Caco-2 (cell line): ENCODE results near the gene ELMOD1. TPM values are rescaled to one million over a fixed set of nuclear protein-coding genes. Genes with fewer than 3 reads are reported as not detected.
"Not testable (repeated sequence)": the region's sequence is repeated elsewhere in the genome, so short reads cannot be mapped to it uniquely, and the experiment has no call there.

Source experiments
- BruUV-seq: library from RNA; stranded (reverse); fragments of 400-500 nt; replicated peaks from 2 replicates; lab custom pipeline; 2021; lab: Mats Ljungman, UMichigan
- CTCF ChIA-PET: fragments of 300-600 bp; sonication (Branson Sonifier 250); formaldehyde crosslinking; loops from one replicate; lab custom pipeline; 2022; ENCODE audit warnings: antibody characterized with exemption; lab: Charles Lee
- POLR2A ChIA-PET: fragments of 300-600 bp; sonication (Branson Sonifier 250); formaldehyde crosslinking; loops from one replicate; lab custom pipeline; 2022; ENCODE audit warnings: antibody characterized with exemption; lab: Charles Lee
- DNase-seq, 2 experiments: peaks; one replicate each; pipeline versions ENCODE4 v3.0.0 to v3.0.0-alpha.2; 2020 to 2022
- H3K27me3 ChIP-seq: replicated peaks from 2 replicates; pipeline ENCODE4 v1.6.0; 2011; ENCODE audit warnings: low read length; ENCODE audit not compliant: control insufficient read depth, insufficient read depth
- H3K36me3 ChIP-seq: 2 replicates; pipeline ENCODE4 v1.5.1; 2011; ENCODE audit warnings: low read length; ENCODE audit not compliant: control insufficient read depth, insufficient read depth
- H3K4me1 ChIP-seq: fragments of 250-450 bp; sonication (Bioruptor Pico); 2 replicates; pipeline ENCODE4 v1.5.1; 2020; ENCODE audit warnings: mild to moderate bottlenecking
- H3K4me3 ChIP-seq: 2 replicates; pipeline ENCODE4 v1.5.1; 2011; ENCODE audit warnings: low read depth, mild to moderate bottlenecking, control low read depth, low read length
- H3K9me3 ChIP-seq: fragments of 250-450 bp; sonication (Bioruptor Pico); 2 replicates; pipeline ENCODE4 v1.5.1; 2020; ENCODE audit warnings: mild to moderate bottlenecking, moderate library complexity
- H3K27ac Mint-ChIP-seq: one replicate; pipeline ENCODE4 v1.8.0; 2022; ENCODE audit warnings: mixed read lengths; ENCODE audit not compliant: unreplicated experiment
- H3K27me3 Mint-ChIP-seq: one replicate; pipeline ENCODE4 v1.8.0; 2022; ENCODE audit warnings: mixed read lengths; ENCODE audit not compliant: insufficient read depth, unreplicated experiment
- H3K36me3 Mint-ChIP-seq: one replicate; pipeline ENCODE4 v1.8.0; 2022; ENCODE audit warnings: mild to moderate bottlenecking, mixed read lengths; ENCODE audit not compliant: insufficient read depth, unreplicated experiment
- H3K4me1 Mint-ChIP-seq: one replicate; pipeline ENCODE4 v1.8.0; 2022; ENCODE audit warnings: low read depth, mixed read lengths; ENCODE audit not compliant: unreplicated experiment
- H3K4me3 Mint-ChIP-seq: one replicate; pipeline ENCODE4 v1.8.0; 2022; ENCODE audit warnings: mild to moderate bottlenecking, moderate library complexity, mixed read lengths; ENCODE audit not compliant: unreplicated experiment
- H3K9me3 Mint-ChIP-seq: one replicate; pipeline ENCODE4 v1.8.0; 2022; ENCODE audit warnings: mixed read lengths; ENCODE audit not compliant: unreplicated experiment
- CTCF ChIP-seq, 2 experiments: fragments of 200-600 bp in 1 of 2; IDR thresholded peaks; 1 replicate in 1 of 2; 2 replicates in 1 of 2; pipeline versions ENCODE4 v1.5.1 to v1.8.0; 2011 to 2022; ENCODE audit warnings: antibody characterized with exemption in 1 of 2, control low read depth in 1 of 2, inconsistent platforms in 1 of 2, low read depth in 1 of 2, low read length in 1 of 2, mild to moderate bottlenecking in 1 of 2, moderate library complexity in 1 of 2; ENCODE audit not compliant: insufficient read depth in 1 of 2, severe bottlenecking in 1 of 2, unreplicated experiment in 1 of 2
- intact Hi-C: fragments of 100-400 bp; cut with micrococcal nuclease; formaldehyde crosslinking; loops from one replicate; pipeline ENCODE4 v1.10.0; 2022; ENCODE audit not compliant: unreplicated experiment
- total RNA-seq: library from RNA; stranded (reverse); gene quantifications from 2 replicates; pipeline ENCODE4 v1.2.3, GENCODE V29; 2022

ELMOD1 gene
- total RNA-seq, 1 experiment from 2014 or later: not detected

DNA sequence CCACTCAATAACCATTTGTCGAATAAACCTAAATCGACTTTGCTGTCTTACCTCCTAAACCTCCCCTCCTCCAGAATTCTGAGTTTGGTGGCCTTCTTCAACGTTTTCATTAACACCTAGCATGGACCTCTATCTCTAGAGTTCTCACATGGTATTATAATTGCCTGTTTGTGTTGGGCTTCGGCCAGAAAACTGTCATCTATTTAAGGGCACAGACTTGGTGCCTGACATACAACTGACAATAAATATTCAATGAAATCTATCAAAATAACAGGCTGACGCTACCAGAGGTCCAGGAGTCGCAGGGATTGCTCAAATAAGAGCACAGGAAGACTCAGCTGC, 26.1 kb upstream of the ELMOD1 start:
- peak overlapping the region; percentile 63 for H3K4me3 ChIP-seq
- H3K36me3 ChIP-seq: no peaks in the 10 kb centered on the region
- Mint-ChIP-seq H3K36me3 (no peaks in the 10 kb centered on the region), H3K4me3 (peak overlapping the region; percentile 96), H3K27me3 (no peaks in the 10 kb centered on the region), H3K9me3 (no peaks in the 10 kb centered on the region), H3K4me1 (peaks cover 13% of the 10 kb centered on the region), H3K27ac (peak overlapping the region; percentile 94)
- H3K27me3 ChIP-seq: no peaks in the 10 kb centered on the region
- H3K9me3 ChIP-seq: no peaks in the 10 kb centered on the region
- no peak for DNase-seq
- ChIA-PET POLR2A (no interaction called here), CTCF (interaction anchor here (1.2 to 3.8 kb wide), 2 partner anchors 16 to 125 kb away, joined by 3 to 22 read pairs; no protein-coding TSS in a partner anchor)
- TF ChIP-seq CTCF (IDR thresholded peaks at IDR 0.05; ENCODE audit: insufficient read depth in 1 of 2, low read depth in 1 of 2, low read length in 1 of 2, severe bottlenecking in 1 of 2, unreplicated experiment in 1 of 2): no peak
- BruUV-seq: TSS peak; percentile 56
- H3K4me1 ChIP-seq: peaks cover 17% of the 10 kb centered on the region
- intact Hi-C loops: loop anchor here (1.0 to 5.0 kb wide), 2 partner anchors 11 to 42 kb away; no protein-coding TSS in a partner anchor

DNA sequence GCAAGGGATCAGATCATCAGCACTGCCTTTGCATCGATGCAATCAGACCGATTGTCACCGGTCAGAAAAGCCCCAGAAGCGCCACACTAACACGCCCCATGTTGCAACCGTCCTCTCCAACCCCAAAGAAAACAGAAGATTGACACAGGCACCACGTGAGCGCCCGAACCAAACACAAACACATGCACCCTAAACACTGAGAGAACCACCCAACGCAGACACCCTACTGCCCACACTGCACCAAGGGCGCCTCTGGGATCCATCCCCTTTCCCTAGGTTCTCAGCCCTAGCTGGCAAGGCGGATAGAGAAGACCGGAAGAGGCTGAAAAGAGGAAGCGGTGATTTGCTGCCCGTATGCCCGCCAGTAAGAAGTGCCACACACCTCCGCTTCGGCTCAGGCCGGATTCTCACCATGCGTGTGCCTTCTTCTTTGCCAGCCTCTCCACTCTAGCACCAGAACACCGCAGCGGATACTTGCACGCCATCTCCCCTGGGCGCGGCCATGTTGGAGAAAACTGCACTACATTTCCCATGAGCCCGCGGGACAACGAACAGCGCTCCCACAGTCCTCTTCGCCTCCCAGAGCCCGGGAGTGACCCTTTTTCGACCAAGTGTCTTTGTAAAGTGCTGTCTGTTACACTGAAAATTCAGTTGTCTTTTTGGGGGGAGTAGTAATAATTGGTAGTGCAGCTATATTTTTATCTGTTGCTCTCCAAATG, 25.6 kb upstream of the ELMOD1 start, which contains the start of gene ALKBH8:
Gene ALKBH8 (minus strand): TSS at position 517 of the 719 bp plus-strand sequence. CDS start 4,842 bp downstream, outside the sequence.
- Mint-ChIP-seq H3K27ac (peak within 1 kb of the TSS; percentile 94), H3K27me3 (no peaks in the 10 kb centered on the region), H3K4me3 (peak within 1 kb of the TSS; percentile 96), H3K36me3 (no peaks in the 10 kb centered on the region), H3K4me1 (peaks cover 13% of the 10 kb centered on the region), H3K9me3 (no peaks in the 10 kb centered on the region)
- H3K4me1 ChIP-seq: peaks cover 17% of the 10 kb centered on the region
- peak; percentile 83 for DNase-seq
- H3K4me3 ChIP-seq: peak within 1 kb of the TSS; percentile 63
- intact Hi-C loops: loop anchor here (1.0 kb wide), 1 partner anchor 11 kb away; no protein-coding TSS in a partner anchor
- no peak for TF ChIP-seq CTCF (IDR thresholded peaks at IDR 0.05; ENCODE audit: insufficient read depth in 1 of 2, low read depth in 1 of 2, low read length in 1 of 2, severe bottlenecking in 1 of 2, unreplicated experiment in 1 of 2)
- H3K36me3 ChIP-seq: no peaks in the 10 kb centered on the region
- ChIA-PET CTCF (interaction anchor here (1.2 to 3.8 kb wide), 2 partner anchors 16 to 124 kb away, joined by 3 to 22 read pairs; no protein-coding TSS in a partner anchor), POLR2A (interaction anchor here (0.6 kb wide), 1 partner anchor 382 kb away, joined by 3 read pairs; no protein-coding TSS in a partner anchor)
- no peaks in the 10 kb centered on the region for H3K27me3 ChIP-seq
- no peaks in the 10 kb centered on the region for H3K9me3 ChIP-seq
- BruUV-seq: no TSS peak

DNA sequence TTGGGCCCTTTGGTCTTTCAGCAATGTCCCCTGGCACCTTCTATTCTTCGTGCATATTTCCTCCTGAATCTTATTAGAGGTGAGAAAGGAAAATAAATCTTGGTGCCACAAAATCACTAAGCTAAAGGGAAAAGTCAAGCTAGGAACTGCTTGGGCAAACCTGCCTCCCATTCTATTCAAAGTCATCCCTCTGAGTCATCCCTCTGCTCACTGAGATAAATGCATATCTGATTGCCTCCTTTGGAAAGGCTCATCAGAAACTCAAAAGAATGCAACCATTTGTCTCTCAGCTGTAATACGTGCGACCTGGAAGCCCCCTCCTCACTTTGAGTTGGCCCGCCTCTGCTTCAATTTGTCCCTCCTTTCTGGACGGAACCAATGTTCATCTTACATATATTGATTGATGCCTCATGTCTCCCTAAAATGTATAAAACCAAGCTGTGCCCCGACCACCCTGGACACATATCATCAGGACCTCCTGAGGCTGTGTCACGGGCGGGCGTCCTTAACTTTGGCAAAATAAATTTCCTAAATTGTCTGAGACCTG, 24.9 kb upstream of the ELMOD1 start:
- H3K36me3 Mint-ChIP-seq, DNase-seq, H3K27me3 Mint-ChIP-seq, H3K36me3 ChIP-seq, H3K27me3 ChIP-seq, H3K9me3 ChIP-seq, H3K9me3 Mint-ChIP-seq, BruUV-seq: not testable (repeated sequence)
- intact Hi-C loops: loop anchor here (1.0 kb wide), 1 partner anchor 10 kb away; no protein-coding TSS in a partner anchor
- Mint-ChIP-seq H3K4me1 (peaks cover 13% of the 10 kb centered on the region), H3K27ac (peak overlapping the region; percentile 94), H3K4me3 (peak overlapping the region; percentile 96)
- POLR2A ChIA-PET: interaction anchor here (0.6 kb wide), 1 partner anchor 381 kb away, joined by 3 read pairs; no protein-coding TSS in a partner anchor
- Histone ChIP-seq H3K4me3 (peak overlapping the region; percentile 63), H3K4me1 (peaks cover 17% of the 10 kb centered on the region)
- CTCF ChIA-PET: interaction anchor here (0.5 to 3.8 kb wide), 2 partner anchors 123 to 370 kb away, joined by 3 to 22 read pairs; no protein-coding TSS in a partner anchor
